Measurements from ENCODE around the gene CELF2.

Gene CELF2

GRCh38 chr10:11367505-11367904 is 349.8 kb downstream of the CELF2 start:
- DNase-seq, result no peak

GRCh38 chr10:11373717-11374171 is 356.1 kb downstream of the CELF2 start:
- DNase-seq, result no peak

GRCh38 chr10:11377267-11377666 is 359.6 kb downstream of the CELF2 start:
- no peak for DNase-seq

- DNase-seq, result no peak
Observed at GRCh38 chr10:11378835-11379234, 361.2 kb downstream of the CELF2 start.

- no peak for DNase-seq
Observed at GRCh38 chr10:11379771-11380170, 362.1 kb downstream of the CELF2 start.

GRCh38 chr10:11381023-11381422 is 363.4 kb downstream of the CELF2 start:
- peak in 1 of 2 donors; percentile 36 for DNase-seq

- no peak for DNase-seq
Observed at GRCh38 chr10:11381511-11381910, 363.8 kb downstream of the CELF2 start.

GRCh38 chr10:11382187-11382586 is 364.5 kb downstream of the CELF2 start:
- DNase-seq, result no peak

- no peak for DNase-seq
Observed at GRCh38 chr10:11386044-11386443, 368.4 kb downstream of the CELF2 start.
